Duodenal mucosa (tissue), 2 donors: ENCODE results near the gene ANTXR1.

Source experiments
- H3K27ac ChIP-seq: one replicate; pipeline ENCODE4 v1.7.0; 2013; ENCODE audit warnings: low read depth, low read length
- H3K27me3 ChIP-seq, 2 donors: one replicate each; pipeline ENCODE4 v1.7.0; 2013; ENCODE audit warnings: low read length in 2 of 2, control low read depth in 1 of 2; ENCODE audit not compliant: insufficient read depth in 2 of 2, control insufficient read depth in 1 of 2
- H3K36me3 ChIP-seq, 2 donors: one replicate each; pipeline ENCODE4 v1.7.0; 2013; ENCODE audit warnings: low read length in 2 of 2, control low read depth in 1 of 2; ENCODE audit not compliant: insufficient read depth in 2 of 2, control insufficient read depth in 1 of 2
- H3K4me1 ChIP-seq, 2 donors: one replicate each; pipeline ENCODE4 v1.7.0; 2013; ENCODE audit warnings: low read length in 2 of 2, control low read depth in 1 of 2; ENCODE audit not compliant: insufficient read depth in 2 of 2, control insufficient read depth in 1 of 2
- H3K4me3 ChIP-seq, 2 donors: one replicate each; pipeline ENCODE4 v1.7.0; 2013; ENCODE audit warnings: low read length in 2 of 2, low read depth in 1 of 2
- H3K9ac ChIP-seq, 2 donors: one replicate each; pipeline ENCODE4 v1.7.0; 2013; ENCODE audit warnings: low read length in 2 of 2, low read depth in 1 of 2
- H3K9me3 ChIP-seq, 2 donors: one replicate each; pipeline ENCODE4 v1.7.0; 2013; ENCODE audit warnings: low read length in 2 of 2, control low read depth in 1 of 2; ENCODE audit not compliant: control insufficient read depth in 1 of 2

ANTXR1 gene

GRCh38 chr2:69166812-69167468 lies 154.0 kb downstream of the ANTXR1 start:
- Histone ChIP-seq H3K36me3 (no peaks in the 10 kb centered on the region), H3K27me3 (peaks cover 0 to 4% of the 10 kb centered on the region in 2 donors), H3K4me1 (peaks cover 7 to 21% of the 10 kb centered on the region in 2 donors), H3K9me3 (no peaks in the 10 kb centered on the region), H3K9ac (no peak overlapping the region), H3K27ac (no peak overlapping the region), H3K4me3 (no peak overlapping the region)

- Histone ChIP-seq H3K27ac (no peak overlapping the region), H3K36me3 (no peaks in the 10 kb centered on the region), H3K9me3 (no peaks in the 10 kb centered on the region), H3K27me3 (peaks cover 0 to 4% of the 10 kb centered on the region in 2 donors), H3K9ac (no peak overlapping the region), H3K4me3 (no peak overlapping the region), H3K4me1 (peaks cover 7 to 21% of the 10 kb centered on the region in 2 donors)
Observed at GRCh38 chr2:69167469-69167822, 154.5 kb downstream of the ANTXR1 start.

- Histone ChIP-seq H3K9me3 (no peaks in the 10 kb centered on the region), H3K9ac (no peak overlapping the region), H3K27me3 (peaks cover 0 to 4% of the 10 kb centered on the region in 2 donors), H3K36me3 (no peaks in the 10 kb centered on the region), H3K4me1 (peaks cover 6 to 20% of the 10 kb centered on the region in 2 donors), H3K27ac (no peak overlapping the region), H3K4me3 (no peak overlapping the region)
Observed at GRCh38 chr2:69168144-69168813, 155.3 kb downstream of the ANTXR1 start.

- Histone ChIP-seq H3K9me3 (no peaks in the 10 kb centered on the region), H3K36me3 (no peaks in the 10 kb centered on the region), H3K9ac (no peak overlapping the region), H3K27me3 (peaks cover 0 to 4% of the 10 kb centered on the region in 2 donors), H3K27ac (no peak overlapping the region), H3K4me1 (peaks cover 0 to 11% of the 10 kb centered on the region in 2 donors), H3K4me3 (no peak overlapping the region)
Observed at GRCh38 chr2:69168950-69169654, 156.1 kb downstream of the ANTXR1 start.

GRCh38 chr2:69169655-69170389 lies 156.8 kb downstream of the ANTXR1 start:
- Histone ChIP-seq H3K27ac (no peak overlapping the region), H3K4me3 (no peak overlapping the region), H3K9ac (no peak overlapping the region), H3K4me1 (peaks cover 0 to 4% of the 10 kb centered on the region in 2 donors), H3K36me3 (no peaks in the 10 kb centered on the region), H3K27me3 (peaks cover 0 to 4% of the 10 kb centered on the region in 2 donors), H3K9me3 (no peaks in the 10 kb centered on the region)

GRCh38 chr2:69170661-69171060 lies 157.7 kb downstream of the ANTXR1 start:
- no peak overlapping the region for H3K27ac ChIP-seq

GRCh38 chr2:69171116-69171896 lies 158.3 kb downstream of the ANTXR1 start:
- Histone ChIP-seq H3K4me3 (no peak overlapping the region), H3K27me3 (peaks cover 0 to 4% of the 10 kb centered on the region in 2 donors), H3K27ac (no peak overlapping the region), H3K4me1 (no peaks in the 10 kb centered on the region), H3K9ac (no peak overlapping the region), H3K9me3 (no peaks in the 10 kb centered on the region), H3K36me3 (no peaks in the 10 kb centered on the region)

More at GRCh38 chr2:69170661-69171060, 157.7 kb downstream of the ANTXR1 start:
- H3K27me3 ChIP-seq: peaks cover 0 to 4% of the 10 kb centered on the region in 2 donors
- H3K36me3 ChIP-seq: no peaks in the 10 kb centered on the region
- no peak overlapping the region for H3K4me3 ChIP-seq
- H3K9me3 ChIP-seq: no peaks in the 10 kb centered on the region
- no peaks in the 10 kb centered on the region for H3K4me1 ChIP-seq
- no peak overlapping the region for H3K9ac ChIP-seq

- Histone ChIP-seq H3K4me3 (no peak overlapping the region), H3K27ac (no peak overlapping the region), H3K36me3 (no peaks in the 10 kb centered on the region), H3K9ac (no peak overlapping the region), H3K27me3 (peaks cover 0 to 4% of the 10 kb centered on the region in 2 donors), H3K9me3 (no peaks in the 10 kb centered on the region), H3K4me1 (peaks cover 3 to 4% of the 10 kb centered on the region in 2 donors)
Observed at GRCh38 chr2:69171897-69172525, 159.0 kb downstream of the ANTXR1 start.

GRCh38 chr2:69173706-69174105 lies 160.7 kb downstream of the ANTXR1 start:
- Histone ChIP-seq H3K27ac (no peak overlapping the region), H3K9me3 (no peaks in the 10 kb centered on the region), H3K4me1 (peaks cover 5 to 9% of the 10 kb centered on the region in 2 donors)

More at GRCh38 chr2:69173706-69174105, 160.7 kb downstream of the ANTXR1 start:
- Histone ChIP-seq H3K9ac (no peak overlapping the region), H3K27me3 (peaks cover 0 to 4% of the 10 kb centered on the region in 2 donors), H3K4me3 (no peak overlapping the region), H3K36me3 (no peaks in the 10 kb centered on the region)
